Renal pelvis (tissue), 3 donors: ENCODE measurements around the gene KLLN. TPM values are rescaled to one million over a fixed set of nuclear protein-coding genes. Genes with fewer than 3 reads are reported as not detected.

Experiments
- polyA plus RNA-seq, 3 donors: library from polyadenylated mRNA; unstranded; fragments of 120-200 nt; gene quantifications; one replicate each; pipeline ENCODE4 v1.2.1, GENCODE V29; 2013; ENCODE audit not compliant: insufficient read length in 3 of 3

The KLLN gene
- polyA plus RNA-seq, 3 donors, result 1.5 to 1.6 (median 1.5) TPM

Other genes with a start within 250 kb of the KLLN start
- gene PAPSS2, start 203.7 kb downstream of the KLLN start, polyA plus RNA-seq, result 10 to 100 TPM; 28.8 to 36.0 (median 33.5) TPM
- gene ATAD1, start 45.3 kb downstream of the KLLN start, polyA plus RNA-seq, result 10 to 100 TPM; 50.4 to 62.1 (median 52.0) TPM
- gene PTEN, start 92 bp upstream of the KLLN start, polyA plus RNA-seq, result 10 to 100 TPM; 61.3 to 68.7 (median 68.1) TPM